AG04450 (cell line): ENCODE measurements around the gene AMBN. TPM values are rescaled to one million over a fixed set of nuclear protein-coding genes. Genes with fewer than 3 reads are reported as not detected.

Experiments
- CTCF ChIA-PET: fragments of 300-600, 350-600 bp; formaldehyde crosslinking; extraction: SDS; loops from one replicate; lab custom pipeline; 2022; ENCODE audit warnings: antibody characterized with exemption, inconsistent platforms; lab: Charles Lee
- POLR2A ChIA-PET: fragments of 350-600 bp; formaldehyde crosslinking; extraction: SDS; loops from one replicate; lab custom pipeline; 2021; ENCODE audit warnings: antibody characterized with exemption, inconsistent platforms; lab: Yijun Ruan, JAX
- DNase-seq: peaks from one replicate; pipeline ENCODE4 v3.0.0-alpha.2; 2011; ENCODE audit warnings: low read depth, low spot score
- H3K27ac ChIP-seq: one replicate; pipeline ENCODE4 v1.5.1; 2012; ENCODE audit warnings: low read depth, low read length, control low read depth
- H3K27me3 ChIP-seq: one replicate; pipeline ENCODE4 v1.6.0; 2012; ENCODE audit warnings: low read length; ENCODE audit not compliant: control insufficient read depth, insufficient read depth
- H3K4me3 ChIP-seq: 2 replicates; pipeline ENCODE4 v1.5.1; 2011; ENCODE audit warnings: mild to moderate bottlenecking, low read depth, low read length, control low read depth
- H3K9me3 ChIP-seq: 2 replicates; pipeline ENCODE4 v1.5.1; 2012; ENCODE audit warnings: low read length; ENCODE audit not compliant: control insufficient read depth, insufficient read depth
- CTCF ChIP-seq: IDR thresholded peaks from 2 replicates; pipeline ENCODE4 v1.5.1; 2011; ENCODE audit warnings: low read depth, low read length, control low read depth, inconsistent platforms
- polyA plus RNA-seq: library from polyadenylated mRNA; depleted of rRNA; stranded (reverse); fragments of >200 nt; gene quantifications from 2 replicates; pipeline ENCODE4 v1.2.3, GENCODE V29; 2011

AMBN gene
- polyA plus RNA-seq, 1 experiment, result not detected

- no peak for TF ChIP-seq CTCF
- POLR2A ChIA-PET, result no interaction called here
Observed at GRCh38 chr4:70559924-70560323, 32.1 kb upstream of the AMBN start.

GRCh38 chr4:70564033-70564432 lies 28.0 kb upstream of the AMBN start:
- Histone ChIP-seq H3K27ac (no peak overlapping the region), H3K9me3 (no peaks in the 10 kb centered on the region), H3K27me3 (no peaks in the 10 kb centered on the region), H3K4me3 (no peak overlapping the region)
- POLR2A ChIA-PET, result no interaction called here
- no peak for TF ChIP-seq CTCF
- CTCF ChIA-PET, result no interaction called here
- DNase-seq, result no peak

More at GRCh38 chr4:70559924-70560323, 32.1 kb upstream of the AMBN start:
- H3K27me3 ChIP-seq, result no peaks in the 10 kb centered on the region
- CTCF ChIA-PET, result interaction anchor here (0.8 to 2.4 kb wide), 14 partner anchors 9 to 870 kb away, joined by 3 to 15 read pairs (median 4); no protein-coding TSS in a partner anchor
- no peaks in the 10 kb centered on the region for H3K9me3 ChIP-seq
- no peak overlapping the region for H3K27ac ChIP-seq
- DNase-seq, result no peak
- no peak overlapping the region for H3K4me3 ChIP-seq

- Histone ChIP-seq H3K4me3 (no peak overlapping the region), H3K27ac (no peak overlapping the region), H3K27me3 (no peaks in the 10 kb centered on the region), H3K9me3 (no peaks in the 10 kb centered on the region)
- TF ChIP-seq CTCF, result no peak
- DNase-seq, result no peak
- CTCF ChIA-PET, result interaction anchor here (2.6 kb wide), 1 partner anchor 11 kb away, joined by 15 read pairs; no protein-coding TSS in a partner anchor
- POLR2A ChIA-PET, result no interaction called here
Observed at GRCh38 chr4:70570796-70571195, 21.3 kb upstream of the AMBN start.

GRCh38 chr4:70571772-70572171 lies 20.3 kb upstream of the AMBN start:
- CTCF ChIA-PET, result interaction anchor here (2.6 kb wide), 1 partner anchor 12 kb away, joined by 15 read pairs; no protein-coding TSS in a partner anchor
- POLR2A ChIA-PET, result no interaction called here

GRCh38 chr4:70575964-70576363 lies 16.1 kb upstream of the AMBN start:
- H3K9me3 ChIP-seq, result no peaks in the 10 kb centered on the region
- no peak for TF ChIP-seq CTCF
- peaks cover 2% of the 10 kb centered on the region for H3K27me3 ChIP-seq
- POLR2A ChIA-PET, result no interaction called here
- no peak for DNase-seq
- no peak overlapping the region for H3K4me3 ChIP-seq
- CTCF ChIA-PET, result no interaction called here
- H3K27ac ChIP-seq, result no peak overlapping the region

More at GRCh38 chr4:70571772-70572171, 20.3 kb upstream of the AMBN start:
- Histone ChIP-seq H3K27me3 (no peaks in the 10 kb centered on the region), H3K9me3 (no peaks in the 10 kb centered on the region), H3K27ac (no peak overlapping the region), H3K4me3 (no peak overlapping the region)
- no peak for TF ChIP-seq CTCF
- DNase-seq, result no peak
